NCI-H1436 treated with DMSO at 0.1 percent for 48 hours (cell line): ENCODE data around the gene PDE8B.

Source experiments
- DNase-seq: peaks from one replicate; lab custom pipeline; 2025; lab: John Stamatoyannopoulos, UW

The PDE8B gene

GRCh38 chr5:77192441-77193050 is 17.9 kb upstream of the PDE8B start:
- DNase-seq, result no peak

GRCh38 chr5:77194762-77195161 is 15.7 kb upstream of the PDE8B start:
- DNase-seq, result no peak

- DNase-seq, result no peak
These were observed 12.5 kb upstream of the PDE8B start for GRCh38 chr5:77197840-77198554.

DNA sequence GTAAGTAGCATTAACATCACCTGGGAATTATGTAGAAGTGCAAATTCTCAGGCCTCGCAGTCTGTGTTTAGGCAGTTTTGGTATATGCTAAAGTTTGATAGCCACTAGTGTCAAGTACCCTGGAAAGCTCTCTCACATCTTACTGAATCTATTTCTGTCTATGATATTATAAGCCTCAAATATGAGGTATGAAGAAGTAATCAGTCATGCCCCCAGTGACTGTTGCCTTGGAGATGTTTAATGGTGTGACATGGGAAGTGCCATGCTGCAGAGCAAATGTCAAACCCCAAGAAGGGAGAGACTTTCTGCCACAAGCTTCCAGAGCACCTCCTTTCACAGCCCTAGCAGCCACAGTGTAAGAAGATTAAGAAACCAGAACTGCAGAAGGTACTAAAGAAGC is 9.8 kb upstream of the PDE8B start:
- DNase-seq, result no peak

GRCh38 chr5:77202145-77202544 is 8.3 kb upstream of the PDE8B start:
- no peak for DNase-seq

GRCh38 chr5:77204967-77205366 is 5.5 kb upstream of the PDE8B start:
- DNase-seq, result no peak

- DNase-seq, result no peak
These were observed 1.8 kb upstream of the PDE8B start for GRCh38 chr5:77208507-77209163.

DNA sequence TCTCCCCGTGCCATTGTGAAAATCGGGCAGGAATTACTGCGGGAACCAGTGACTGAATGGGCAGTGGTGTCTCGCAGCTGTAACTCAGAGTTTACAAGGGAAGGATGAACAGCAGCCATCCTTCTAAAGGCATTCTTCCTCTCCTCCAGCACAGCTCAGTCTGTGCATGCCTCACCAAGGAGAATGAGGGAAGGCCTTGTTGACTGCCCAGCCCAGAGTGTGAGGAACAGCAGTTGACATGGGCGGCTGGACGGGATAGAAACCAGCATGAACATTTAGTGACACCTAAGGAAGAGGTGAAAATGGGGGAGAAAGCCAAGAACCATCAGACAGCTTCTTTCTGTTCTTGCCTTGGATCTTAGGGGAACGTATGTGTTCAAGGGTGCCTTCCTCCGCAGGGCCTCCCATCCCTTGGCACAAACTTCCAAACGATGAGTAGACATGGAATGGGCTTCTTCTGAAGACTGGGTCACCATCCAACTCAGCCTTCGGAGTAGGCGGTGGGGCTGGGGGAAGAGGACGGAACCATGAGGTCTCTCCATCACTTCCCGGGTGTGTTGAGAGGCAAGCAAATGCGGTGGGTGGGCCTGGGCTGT is 887 bp upstream of the PDE8B start:
- no peak for DNase-seq

- peak; percentile 12 for DNase-seq
These were observed 647 bp downstream of the PDE8B start for GRCh38 chr5:77210964-77211690.

- DNase-seq, result no peak
These were observed 1.2 kb downstream of the PDE8B start for GRCh38 chr5:77211691-77212047.

GRCh38 chr5:77213601-77214000 is 3.1 kb downstream of the PDE8B start:
- DNase-seq, result no peak

GRCh38 chr5:77214151-77214550 is 3.7 kb downstream of the PDE8B start:
- no peak for DNase-seq

DNA sequence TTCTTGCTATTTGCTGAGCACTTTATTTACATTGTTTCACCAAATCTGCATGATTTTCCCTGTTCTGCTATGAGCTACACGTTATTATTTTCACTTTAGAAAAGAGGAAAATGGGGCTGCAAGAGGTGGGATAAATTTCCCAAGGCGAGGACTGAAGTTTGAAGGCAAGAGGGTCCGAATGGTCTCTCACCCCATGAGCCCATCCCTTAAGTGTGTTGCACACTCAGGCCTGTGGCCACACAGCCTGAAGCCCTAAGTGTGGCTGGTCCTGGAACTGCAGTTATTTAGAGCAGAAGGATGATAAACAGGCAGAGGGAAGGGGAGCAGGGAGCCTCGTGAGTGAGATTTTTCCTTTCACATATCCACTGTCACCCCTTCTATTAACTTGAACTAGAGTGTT is 7.8 kb downstream of the PDE8B start:
- no peak for DNase-seq

- DNase-seq, result no peak
These were observed 10.6 kb downstream of the PDE8B start for GRCh38 chr5:77221115-77221514.

DNA sequence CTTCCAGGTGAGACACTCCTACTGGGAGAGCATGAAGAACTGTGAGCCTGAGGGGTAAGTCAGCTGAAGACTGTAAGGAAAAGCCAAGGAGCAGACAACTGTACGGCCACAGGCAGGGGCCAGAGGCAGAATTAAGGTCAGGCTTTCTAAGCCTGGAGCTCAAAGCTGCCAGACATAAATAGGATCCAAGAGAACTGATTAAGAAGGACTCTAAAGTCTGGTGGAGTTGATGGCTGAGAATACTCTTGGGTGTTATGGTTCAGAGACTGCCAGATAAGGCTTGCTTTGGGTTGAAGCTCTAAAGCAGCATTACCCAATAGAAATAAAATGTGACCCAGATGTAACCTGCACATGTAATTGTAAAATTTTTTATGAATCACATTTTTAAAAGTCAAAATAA is 12.2 kb downstream of the PDE8B start:
- no peak for DNase-seq

GRCh38 chr5:77223653-77224052 is 13.2 kb downstream of the PDE8B start:
- DNase-seq, result no peak

DNA sequence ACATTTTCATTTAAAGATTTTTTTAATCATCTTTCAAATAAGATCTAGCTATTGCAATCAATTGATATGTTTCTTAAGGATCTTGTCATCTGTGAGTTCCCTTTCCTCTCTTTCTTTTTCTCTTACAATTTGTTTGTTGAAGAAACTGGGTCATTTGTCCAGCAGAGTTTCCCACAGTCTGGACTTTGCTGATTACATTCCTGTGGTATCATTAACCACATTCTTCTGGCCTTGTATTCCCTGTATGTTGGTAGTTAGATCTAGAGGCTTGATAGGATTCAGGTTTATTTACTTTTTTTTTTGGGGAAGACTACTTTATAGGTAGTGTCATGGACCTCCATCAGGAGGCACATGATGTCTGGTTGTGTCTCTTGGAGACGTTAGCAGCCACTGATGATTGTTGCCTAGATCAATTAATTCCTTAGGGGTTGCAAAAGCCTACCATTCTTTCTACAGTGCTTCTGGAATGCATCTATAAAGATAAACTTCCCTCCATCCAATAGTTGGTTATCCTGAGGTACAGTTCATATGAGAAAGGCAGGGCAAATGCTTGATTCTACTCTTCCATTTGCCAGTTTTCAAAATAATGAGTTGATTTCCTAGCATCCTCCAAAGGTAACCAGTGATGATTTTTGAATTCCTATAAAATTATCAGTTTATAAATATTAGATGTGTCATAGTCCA is 14.3 kb downstream of the PDE8B start:
- DNase-seq, result no peak

DNA sequence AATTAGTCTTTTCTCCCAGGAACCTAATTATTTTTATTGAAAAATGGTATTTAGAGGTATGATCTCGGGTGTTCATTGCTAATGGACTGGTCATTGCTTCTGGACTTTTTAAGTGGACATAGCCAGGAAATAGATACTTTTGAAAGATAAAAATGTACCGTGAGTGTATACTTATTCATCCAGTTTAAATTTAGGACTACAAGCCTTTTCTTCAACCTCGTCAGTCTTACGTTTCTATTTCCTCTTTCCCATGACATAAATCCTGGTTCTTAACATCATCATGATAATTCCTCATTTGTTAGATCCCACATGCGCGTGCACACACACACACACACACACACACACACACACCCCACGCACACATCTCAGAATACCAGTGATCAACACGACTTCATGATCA is 15.1 kb downstream of the PDE8B start:
- DNase-seq, result no peak

DNA sequence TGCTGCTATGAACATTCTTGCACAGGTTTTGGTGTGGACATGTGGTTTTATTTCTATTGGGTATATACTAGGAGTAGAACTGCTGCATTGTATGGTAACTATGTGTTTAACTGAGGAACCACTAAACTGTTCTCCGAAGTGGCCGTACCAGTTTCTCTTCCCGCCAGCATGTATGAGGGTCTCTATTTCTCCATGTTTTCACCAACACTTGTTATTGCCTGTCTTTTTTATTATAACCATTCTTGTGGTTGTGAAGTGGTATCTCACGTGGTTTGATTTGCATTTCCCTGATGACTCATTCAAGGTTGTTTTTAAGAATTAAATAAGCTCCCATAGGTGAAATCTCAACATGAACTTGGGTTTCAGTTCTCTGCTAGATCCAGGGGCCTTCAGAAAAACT is 19.4 kb downstream of the PDE8B start:
- DNase-seq, result no peak

GRCh38 chr5:77230727-77231470 is 20.4 kb downstream of the PDE8B start:
- no peak for DNase-seq

GRCh38 chr5:77231471-77232138 is 21.1 kb downstream of the PDE8B start:
- DNase-seq, result no peak
